ENCODE data around the gene RXFP4.

Gene RXFP4

DNA sequence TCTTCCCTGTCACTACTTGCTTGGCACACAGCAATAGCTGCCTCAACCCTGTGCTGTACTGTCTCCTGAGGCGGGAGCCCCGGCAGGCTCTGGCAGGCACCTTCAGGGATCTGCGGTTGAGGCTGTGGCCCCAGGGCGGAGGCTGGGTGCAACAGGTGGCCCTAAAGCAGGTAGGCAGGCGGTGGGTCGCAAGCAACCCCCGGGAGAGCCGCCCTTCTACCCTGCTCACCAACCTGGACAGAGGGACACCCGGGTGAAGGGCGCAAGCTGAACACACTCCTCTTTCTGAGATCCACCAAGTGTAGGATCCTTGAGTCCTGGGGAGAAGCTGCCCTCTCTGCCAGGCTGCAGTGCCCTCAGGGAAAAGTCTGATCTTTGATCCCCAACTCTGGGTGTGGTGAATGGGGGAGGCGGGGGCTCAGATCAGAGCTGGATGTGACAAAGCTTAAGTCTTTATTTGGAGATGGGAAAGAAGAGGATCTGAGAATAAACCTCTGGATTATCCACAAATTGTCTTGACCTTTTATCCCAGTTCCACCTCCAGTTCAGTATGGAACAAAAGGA is 1.2 kb downstream of the RXFP4 start:
- H3K36me3 ChIP-seq (ENCODE audit: insufficient read depth, low read length) = peaks cover 17% of the 10 kb centered on the region; the same call in 1 of the 2 replicates
- H3K4me2 ChIP-seq (ENCODE audit: low read depth, low read length, poor library complexity, severe bottlenecking) = no peak overlapping the region
- 0 out of 2 replicates have a peak, but pooled peaks cover 4% of the 10 kb centered on the region for H3F3A ChIP-seq (ENCODE audit: low read depth)
- no peak for TF ChIP-seq EZH2phosphoT487 (IDR thresholded peaks at IDR 0.05; ENCODE audit: borderline replicate concordance)
- TF ChIP-seq, protein P1, sequence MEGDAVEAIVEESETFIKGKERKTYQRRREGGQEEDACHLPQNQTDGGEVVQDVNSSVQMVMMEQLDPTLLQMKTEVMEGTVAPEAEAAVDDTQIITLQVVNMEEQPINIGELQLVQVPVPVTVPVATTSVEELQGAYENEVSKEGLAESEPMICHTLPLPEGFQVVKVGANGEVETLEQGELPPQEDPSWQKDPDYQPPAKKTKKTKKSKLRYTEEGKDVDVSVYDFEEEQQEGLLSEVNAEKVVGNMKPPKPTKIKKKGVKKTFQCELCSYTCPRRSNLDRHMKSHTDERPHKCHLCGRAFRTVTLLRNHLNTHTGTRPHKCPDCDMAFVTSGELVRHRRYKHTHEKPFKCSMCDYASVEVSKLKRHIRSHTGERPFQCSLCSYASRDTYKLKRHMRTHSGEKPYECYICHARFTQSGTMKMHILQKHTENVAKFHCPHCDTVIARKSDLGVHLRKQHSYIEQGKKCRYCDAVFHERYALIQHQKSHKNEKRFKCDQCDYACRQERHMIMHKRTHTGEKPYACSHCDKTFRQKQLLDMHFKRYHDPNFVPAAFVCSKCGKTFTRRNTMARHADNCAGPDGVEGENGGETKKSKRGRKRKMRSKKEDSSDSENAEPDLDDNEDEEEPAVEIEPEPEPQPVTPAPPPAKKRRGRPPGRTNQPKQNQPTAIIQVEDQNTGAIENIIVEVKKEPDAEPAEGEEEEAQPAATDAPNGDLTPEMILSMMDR (conservative IDR thresholded peaks at IDR 0.05; ENCODE audit: low read length) = no peak
- H3K4me3 ChIP-seq (ENCODE audit: low read length, poor library complexity, severe bottlenecking) = no peak overlapping the region
- H4K20me1 ChIP-seq (ENCODE audit: insufficient read depth, low read length, poor library complexity, severe bottlenecking) = peaks cover 2% of the 10 kb centered on the region
- H3K9ac ChIP-seq (ENCODE audit: low read depth, low read length, poor library complexity, severe bottlenecking) = no peak overlapping the region
- no peaks in the 10 kb centered on the region for H3K9me2 ChIP-seq (replicated peaks; ENCODE audit: low read depth, low read length)
- H3K9me3 ChIP-seq (ENCODE audit: insufficient read depth, low read depth, low read length) = no peaks in the 10 kb centered on the region
- H3K27me3 ChIP-seq (ENCODE audit: insufficient read depth, low read length, poor library complexity, severe bottlenecking) = no peaks in the 10 kb centered on the region
- no peak overlapping the region for H2AFZ ChIP-seq (ENCODE audit: low read length)
- H3K79me2 ChIP-seq (ENCODE audit: insufficient read depth, low read length) = no peaks in the 10 kb centered on the region
- peaks cover 33% of the 10 kb centered on the region for H3K4me1 ChIP-seq (ENCODE audit: insufficient read depth, low read length, poor library complexity, severe bottlenecking)

DNA sequence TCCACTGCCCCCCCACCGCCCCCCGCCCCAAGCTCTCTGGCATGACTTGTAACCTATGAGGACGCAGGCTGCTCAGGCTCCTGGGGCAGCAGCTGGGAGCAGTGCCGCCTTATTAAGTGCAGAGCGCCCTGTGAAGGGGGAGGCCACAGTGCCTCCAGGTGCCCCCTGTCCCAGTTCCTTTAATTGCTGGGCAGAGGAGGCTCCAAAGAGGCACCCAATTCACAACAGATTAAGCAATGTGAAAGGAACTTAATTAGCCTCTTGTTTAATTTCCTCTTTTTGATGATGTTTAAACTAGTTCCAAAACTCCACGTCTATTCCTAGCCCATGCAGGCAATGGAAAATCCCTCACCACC is 3.0 kb downstream of the RXFP4 start:
- TF ChIP-seq, protein P1 (conservative IDR thresholded peaks at IDR 0.05; ENCODE audit: low read length) = no peak
- TF ChIP-seq EZH2phosphoT487 (IDR thresholded peaks at IDR 0.05; ENCODE audit: borderline replicate concordance) = no peak
- H3K4me3 ChIP-seq (ENCODE audit: low read length, poor library complexity, severe bottlenecking) = no peak overlapping the region
- no peaks in the 10 kb centered on the region for H3K79me2 ChIP-seq (ENCODE audit: insufficient read depth, low read length)
- H3F3A ChIP-seq (ENCODE audit: low read depth) = 0 out of 2 replicates have a peak, but pooled peaks cover 4% of the 10 kb centered on the region
- H3K36me3 ChIP-seq (ENCODE audit: insufficient read depth, low read length) = peaks cover 31% of the 10 kb centered on the region; the same call in 1 of the 2 replicates
- H2AFZ ChIP-seq (ENCODE audit: low read length) = no peak overlapping the region
- H3K9ac ChIP-seq (ENCODE audit: low read depth, low read length, poor library complexity, severe bottlenecking) = no peak overlapping the region
- H3K9me3 ChIP-seq (ENCODE audit: insufficient read depth, low read depth, low read length) = no peaks in the 10 kb centered on the region
- no peak overlapping the region for H3K4me2 ChIP-seq (ENCODE audit: low read depth, low read length, poor library complexity, severe bottlenecking)
- no peaks in the 10 kb centered on the region for H3K9me2 ChIP-seq (replicated peaks; ENCODE audit: low read depth, low read length)
- no peaks in the 10 kb centered on the region for H3K27me3 ChIP-seq (ENCODE audit: insufficient read depth, low read length, poor library complexity, severe bottlenecking)
- H3K4me1 ChIP-seq (ENCODE audit: insufficient read depth, low read length, poor library complexity, severe bottlenecking) = peaks cover 33% of the 10 kb centered on the region
- peaks cover 2% of the 10 kb centered on the region for H4K20me1 ChIP-seq (ENCODE audit: insufficient read depth, low read length, poor library complexity, severe bottlenecking)

DNA sequence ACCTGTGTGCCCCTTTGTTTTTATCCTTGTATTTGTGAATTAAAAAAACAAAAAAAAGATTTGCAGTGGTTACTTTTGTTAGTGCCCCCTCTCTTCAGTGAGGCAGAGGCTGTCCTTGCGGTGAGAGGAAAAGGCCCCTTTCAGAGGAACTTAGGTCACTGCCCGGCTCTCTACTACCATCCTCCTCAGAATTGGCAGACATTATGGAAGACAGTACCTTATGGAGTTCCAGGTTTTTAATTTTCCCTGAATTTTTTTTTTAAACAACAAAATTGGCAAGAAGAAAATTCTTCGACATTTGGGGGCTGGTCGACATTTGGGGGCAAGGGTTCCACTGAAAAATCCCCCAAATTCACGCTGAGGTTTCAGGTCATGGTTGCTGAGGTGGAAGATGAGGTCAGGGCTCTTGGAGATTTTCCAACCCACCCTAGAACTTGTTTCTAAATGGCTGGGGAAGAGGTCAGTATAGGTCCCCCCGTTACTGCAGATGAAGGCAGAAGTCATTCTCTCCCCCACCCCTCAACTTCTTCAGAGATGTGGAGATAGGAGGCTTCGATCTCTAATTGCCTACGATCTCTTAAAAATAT is 5.3 kb downstream of the RXFP4 start:
- Histone ChIP-seq H4K20me1 (ENCODE audit: insufficient read depth, low read length, poor library complexity, severe bottlenecking) (peaks cover 17% of the 10 kb centered on the region), H3K4me3 (ENCODE audit: low read length, poor library complexity, severe bottlenecking) (no peak overlapping the region), H3K4me2 (ENCODE audit: low read depth, low read length, poor library complexity, severe bottlenecking) (peak overlapping the region; percentile 30), H3K79me2 (ENCODE audit: insufficient read depth, low read length) (no peaks in the 10 kb centered on the region; the same call in 1 of the 2 replicates), H3K9me2 (replicated peaks; ENCODE audit: low read depth, low read length) (no peaks in the 10 kb centered on the region), H2AFZ (ENCODE audit: low read length) (no peak overlapping the region), H3K27me3 (ENCODE audit: insufficient read depth, low read length, poor library complexity, severe bottlenecking) (no peaks in the 10 kb centered on the region), H3K9me3 (ENCODE audit: insufficient read depth, low read depth, low read length) (no peaks in the 10 kb centered on the region), H3F3A (ENCODE audit: low read depth) (0 out of 2 replicates have a peak, but pooled peaks cover 4% of the 10 kb centered on the region), H3K36me3 (ENCODE audit: insufficient read depth, low read length) (peaks cover 53% of the 10 kb centered on the region; the same call in 1 of the 2 replicates), H3K4me1 (ENCODE audit: insufficient read depth, low read length, poor library complexity, severe bottlenecking) (peaks cover 15% of the 10 kb centered on the region), H3K9ac (ENCODE audit: low read depth, low read length, poor library complexity, severe bottlenecking) (peak overlapping the region; percentile 24)
- no peak for TF ChIP-seq EZH2phosphoT487 (IDR thresholded peaks at IDR 0.05; ENCODE audit: borderline replicate concordance)
- TF ChIP-seq, protein P1 (conservative IDR thresholded peaks at IDR 0.05; ENCODE audit: low read length) = no peak

Data from Loucy (cell line).